ENCODE data around the gene GIMAP8.
"Not testable (repeated sequence)": the region's sequence is repeated elsewhere in the genome, so short reads cannot be mapped to it uniquely, and the experiment has no call there.

The GIMAP8 gene

DNA sequence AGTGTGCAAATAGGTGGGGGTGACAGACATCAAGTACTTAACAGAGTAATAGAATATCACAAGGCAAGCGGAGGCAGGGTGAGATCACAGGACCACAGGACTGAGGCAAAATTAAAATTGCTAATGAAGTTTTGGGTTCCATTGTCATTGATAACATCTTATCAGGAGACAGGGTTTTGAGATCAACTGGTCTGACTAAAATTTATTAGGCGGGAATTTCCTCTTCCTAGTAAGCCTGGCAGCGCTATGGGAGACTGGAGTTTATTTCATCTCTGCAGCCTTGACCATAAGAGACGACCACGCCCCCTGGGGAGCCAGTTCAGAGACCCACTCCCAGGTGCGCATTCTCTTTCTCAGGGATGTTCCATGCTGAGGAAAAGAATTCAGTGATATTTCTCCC lies 72.5 kb downstream of the GIMAP8 start:
- not testable (repeated sequence) for H3K9me3 ChIP-seq (ENCODE audit: insufficient read depth, low read depth, low read length); H3K27ac ChIP-seq (ENCODE audit: low read depth, low read length); H3K36me3 ChIP-seq (ENCODE audit: insufficient read depth, low read length); H3K27me3 ChIP-seq (ENCODE audit: insufficient read depth, low read length); H3K9ac ChIP-seq (ENCODE audit: low read depth, low read length)
- H3K4me3 ChIP-seq (ENCODE audit: low read length) = 0 out of 2 replicates have a peak overlapping the region, but pooled peaks have one; percentile 2
- peaks cover 13% of the 10 kb centered on the region for H3K4me1 ChIP-seq (ENCODE audit: insufficient read depth, low read length)
- 22% methylated on average over 6 of the region's 6 CpGs for WGBS

DNA sequence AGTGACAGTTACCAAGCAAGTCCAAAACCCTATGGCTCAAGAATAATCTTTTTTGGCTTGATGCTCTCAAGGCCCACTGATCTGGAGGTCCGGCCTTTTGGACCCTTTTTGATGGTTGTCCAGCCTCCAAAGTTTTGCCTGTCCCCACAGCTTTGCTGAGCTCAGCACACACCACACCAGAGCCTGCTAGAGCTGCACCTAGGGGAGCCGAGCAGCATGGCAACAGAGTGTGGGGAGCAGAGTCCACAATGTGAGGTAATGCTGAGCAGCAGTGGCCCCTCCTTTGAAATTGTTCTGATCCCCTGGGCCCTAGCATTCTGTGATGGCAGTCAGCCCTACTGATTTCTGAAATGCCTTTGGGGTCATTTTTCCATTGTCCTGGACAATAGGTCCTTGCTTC lies 73.6 kb downstream of the GIMAP8 start:
- WGBS = 74% methylated on average over 2 of the region's 2 CpGs
- H3K27ac ChIP-seq (ENCODE audit: low read depth, low read length) = no peak overlapping the region
- H3K4me1 ChIP-seq (ENCODE audit: insufficient read depth, low read length) = peaks cover 13% of the 10 kb centered on the region
- H3K9me3 ChIP-seq (ENCODE audit: insufficient read depth, low read depth, low read length) = peaks cover 2% of the 10 kb centered on the region
- H3K27me3 ChIP-seq (ENCODE audit: insufficient read depth, low read length) = no peaks in the 10 kb centered on the region
- H3K36me3 ChIP-seq (ENCODE audit: insufficient read depth, low read length) = no peaks in the 10 kb centered on the region
- no peak overlapping the region for H3K4me3 ChIP-seq (ENCODE audit: low read length)
- no peak overlapping the region for H3K9ac ChIP-seq (ENCODE audit: low read depth, low read length)

Measured in HUES64 (cell line).